Astrocyte of the hippocampus (primary cell): Measurements from ENCODE around the gene NOTCH1.

Experiments
- DNase-seq: peaks from one replicate; pipeline ENCODE4 v3.0.0; 2011; ENCODE audit warnings: low read depth, low spot score

The NOTCH1 gene

GRCh38 chr9:136517012-136517743, 28.7 kb downstream of the NOTCH1 start:
- DNase-seq: no peak

DNA sequence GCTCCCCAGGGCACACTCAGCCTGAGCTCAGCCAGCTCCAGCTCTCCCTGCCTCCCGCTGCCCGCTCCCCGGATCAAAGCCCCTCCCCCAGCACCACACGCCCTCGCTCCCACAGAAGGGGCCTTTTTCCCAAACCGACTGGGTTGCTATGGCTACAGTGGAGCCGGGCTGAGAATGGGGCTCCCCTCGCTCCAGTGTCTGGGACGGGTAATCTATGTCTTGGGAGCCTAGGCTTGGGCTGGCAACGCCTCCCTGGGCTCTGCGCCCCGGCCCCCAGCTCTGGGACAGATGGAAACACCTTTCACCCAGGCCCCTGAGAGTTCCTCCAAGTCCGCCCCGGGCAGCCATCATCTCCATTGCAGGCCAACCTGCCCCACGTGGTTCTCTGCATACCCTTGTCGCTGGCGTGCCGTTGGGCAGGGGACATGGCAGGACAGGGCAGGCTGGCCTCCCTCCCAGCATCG, 29.6 kb downstream of the NOTCH1 start:
- DNase-seq: no peak

DNA sequence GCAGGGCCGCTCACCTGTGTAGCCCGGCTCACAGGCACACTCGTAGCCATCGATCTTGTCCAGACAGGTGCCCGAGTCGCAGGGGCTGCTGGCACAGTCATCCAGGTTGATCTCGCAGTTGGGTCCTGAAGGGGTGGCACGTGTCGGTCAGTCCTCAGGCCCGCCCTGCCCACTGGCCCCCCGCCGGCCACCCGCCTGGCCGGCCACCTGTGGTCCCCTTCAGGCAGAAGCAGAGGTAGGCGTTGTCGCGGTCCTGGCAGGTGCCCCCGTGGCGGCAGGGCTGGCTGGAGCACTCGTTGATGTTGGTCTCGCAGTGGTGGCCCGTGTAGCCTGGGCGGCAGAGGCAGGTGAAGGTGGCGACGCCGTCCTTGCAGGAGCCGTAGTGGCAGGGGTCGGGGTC, 30.6 kb downstream of the NOTCH1 start:
- no peak for DNase-seq

- no peak for DNase-seq
Measured at GRCh38 chr9:136514022-136514714, 31.7 kb downstream of the NOTCH1 start.

DNA sequence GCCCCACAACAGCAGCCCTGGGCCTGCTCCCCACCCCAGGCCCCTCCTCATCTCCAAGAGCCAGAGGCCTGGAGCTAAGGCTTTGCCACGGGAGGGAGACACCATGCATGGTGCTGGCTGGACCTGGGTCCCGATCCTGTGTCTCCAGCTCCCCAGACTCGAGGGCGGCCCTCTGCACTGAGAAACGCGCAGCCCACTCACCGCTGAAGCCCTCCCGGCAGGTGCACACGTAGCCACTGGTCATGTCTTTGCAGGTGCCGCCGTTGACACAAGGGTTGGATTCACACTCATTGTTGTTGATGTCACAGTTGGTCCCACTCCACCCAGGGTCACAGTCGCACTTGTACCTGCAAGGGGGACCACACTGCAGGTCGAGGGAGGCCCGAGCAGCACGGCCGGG, 32.7 kb downstream of the NOTCH1 start:
- DNase-seq: no peak

GRCh38 chr9:136512651-136513071, 33.2 kb downstream of the NOTCH1 start:
- DNase-seq: no peak

DNA sequence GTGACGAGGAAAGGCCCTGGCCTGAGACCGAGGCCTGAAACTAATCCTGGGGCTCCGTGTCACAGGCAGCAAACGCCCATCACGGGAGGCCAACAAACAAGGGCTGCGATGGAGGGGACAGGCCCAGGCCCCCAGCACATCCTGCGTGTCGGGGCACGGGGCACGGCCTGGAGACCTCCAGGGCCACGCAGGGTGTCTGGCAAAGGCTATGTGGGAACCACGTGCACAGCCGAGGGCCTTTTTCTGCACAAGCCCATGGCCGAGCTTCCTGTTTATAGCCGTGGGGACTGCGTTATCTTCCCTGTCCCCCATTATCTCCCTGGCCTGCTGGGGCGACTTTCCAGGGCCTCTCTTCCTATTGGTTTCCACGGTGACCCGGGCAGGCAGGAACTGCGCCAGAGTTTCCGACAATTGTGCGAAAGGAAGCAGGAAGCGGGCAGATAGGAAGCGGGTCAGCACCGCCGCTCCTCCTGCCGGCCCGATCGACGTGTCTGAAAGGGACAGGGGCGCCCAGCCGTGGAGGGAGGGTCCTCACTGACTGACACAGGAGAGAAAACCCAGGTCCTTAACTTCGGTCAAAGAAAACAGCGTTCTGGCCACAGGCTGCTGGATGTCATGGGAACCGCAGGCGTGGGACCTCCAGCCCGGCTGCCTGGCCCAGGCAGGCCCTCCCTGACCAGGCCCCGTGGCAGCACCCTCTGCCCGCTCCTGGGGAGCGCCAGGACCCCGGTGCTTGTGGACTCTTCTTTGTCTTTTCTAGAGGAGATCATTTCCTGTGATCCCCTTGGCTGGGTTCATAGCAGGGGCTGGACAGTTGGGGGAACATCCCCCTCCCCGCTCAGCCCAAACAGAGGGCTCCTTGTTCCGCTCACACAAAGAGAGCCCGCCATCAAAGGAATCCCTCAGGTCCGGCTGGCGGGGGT, 33.9 kb downstream of the NOTCH1 start:
- no peak for DNase-seq

DNA sequence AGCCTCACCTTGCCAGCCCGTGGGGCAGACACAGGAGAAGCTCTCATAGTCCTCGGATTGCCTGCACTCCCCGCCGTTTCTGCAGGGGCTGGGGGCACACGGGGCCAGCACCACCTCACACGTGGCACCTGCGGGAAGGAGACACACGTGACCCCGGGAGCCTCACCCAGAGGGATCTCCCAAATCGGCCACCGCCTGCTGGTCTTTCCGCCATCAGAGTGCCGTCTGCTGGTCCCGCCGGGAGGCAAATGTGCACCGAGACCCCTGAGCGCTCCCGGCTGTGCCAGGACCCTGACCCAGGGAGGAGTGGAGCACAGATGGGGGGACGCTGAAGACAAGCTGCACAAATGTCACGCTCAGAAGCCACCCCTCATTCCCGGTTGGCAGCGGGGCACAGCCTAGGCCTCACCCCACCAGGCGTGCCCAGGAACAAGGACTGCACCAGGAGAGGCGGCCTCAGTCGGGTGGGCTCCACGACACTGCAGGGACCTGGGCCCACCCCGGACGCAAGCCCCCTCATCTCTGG, 34.6 kb downstream of the NOTCH1 start:
- DNase-seq: no peak

- no peak for DNase-seq
Measured at GRCh38 chr9:136510561-136510960, 35.3 kb downstream of the NOTCH1 start.

DNA sequence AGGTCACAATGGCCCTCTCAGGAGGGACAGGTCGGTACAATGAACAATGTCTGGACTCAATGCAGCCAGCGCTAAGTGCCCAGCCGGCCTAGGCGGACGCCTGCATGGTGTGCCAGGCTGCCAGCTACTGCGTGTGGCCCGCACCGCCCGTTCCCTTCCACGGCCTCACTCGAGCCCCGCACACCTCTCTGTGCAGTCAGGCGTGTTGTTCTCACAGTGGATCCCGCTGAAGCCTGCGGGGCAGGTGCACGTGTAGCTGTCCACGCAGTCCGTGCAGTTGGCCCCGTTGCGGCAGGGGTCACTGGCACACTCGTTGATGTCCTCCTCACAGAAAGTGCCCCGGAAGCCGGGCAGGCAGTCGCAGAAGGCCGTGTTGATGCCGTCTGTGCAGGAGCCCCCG, 36.3 kb downstream of the NOTCH1 start:
- DNase-seq: no peak

DNA sequence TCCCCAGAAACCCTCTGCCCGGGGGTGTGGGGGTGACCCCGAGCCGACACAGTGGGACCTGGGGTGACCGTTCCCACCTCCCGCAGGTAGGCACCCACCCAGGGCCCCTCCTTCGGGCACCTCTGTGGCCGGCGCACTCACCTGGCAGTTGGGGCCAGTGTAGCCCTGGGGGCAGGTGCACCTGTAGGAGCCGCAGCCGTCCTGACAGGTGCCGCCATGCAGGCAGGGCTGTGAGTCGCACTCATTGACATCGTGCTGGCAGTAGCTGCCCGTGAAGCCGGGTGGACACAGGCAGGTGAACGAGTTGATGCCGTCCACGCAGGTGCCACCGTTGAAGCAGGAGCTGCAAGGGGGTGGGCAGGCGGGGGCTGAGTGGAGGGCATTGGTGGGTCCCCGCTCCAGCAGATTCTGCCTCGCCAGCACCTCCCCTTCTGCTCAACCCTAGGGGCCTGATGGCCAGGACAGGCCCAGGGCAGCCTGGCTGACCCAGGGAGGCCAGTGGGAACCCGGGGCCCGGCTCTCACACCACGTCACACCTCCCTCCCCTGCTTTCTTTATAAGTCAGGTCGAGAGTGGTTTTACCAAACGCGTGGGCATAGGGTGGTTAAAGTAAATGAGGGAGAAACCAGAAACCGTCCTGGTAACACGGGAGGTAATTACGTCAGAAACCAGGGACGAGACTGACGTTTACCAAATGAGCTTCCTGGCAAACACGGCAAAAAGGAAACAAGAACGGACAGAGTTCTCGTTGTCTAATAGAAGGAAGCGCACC, 36.9 kb downstream of the NOTCH1 start:
- no peak for DNase-seq

GRCh38 chr9:136507992-136508375, 37.9 kb downstream of the NOTCH1 start:
- no peak for DNase-seq

GRCh38 chr9:136507221-136507991, 38.4 kb downstream of the NOTCH1 start:
- no peak for DNase-seq

- no peak for DNase-seq
Measured at GRCh38 chr9:136506425-136506824, 39.4 kb downstream of the NOTCH1 start.

- no peak for DNase-seq
Measured at GRCh38 chr9:136505406-136506403, 40.1 kb downstream of the NOTCH1 start.

- DNase-seq: no peak
Measured at GRCh38 chr9:136504512-136505348, 41.1 kb downstream of the NOTCH1 start.

DNA sequence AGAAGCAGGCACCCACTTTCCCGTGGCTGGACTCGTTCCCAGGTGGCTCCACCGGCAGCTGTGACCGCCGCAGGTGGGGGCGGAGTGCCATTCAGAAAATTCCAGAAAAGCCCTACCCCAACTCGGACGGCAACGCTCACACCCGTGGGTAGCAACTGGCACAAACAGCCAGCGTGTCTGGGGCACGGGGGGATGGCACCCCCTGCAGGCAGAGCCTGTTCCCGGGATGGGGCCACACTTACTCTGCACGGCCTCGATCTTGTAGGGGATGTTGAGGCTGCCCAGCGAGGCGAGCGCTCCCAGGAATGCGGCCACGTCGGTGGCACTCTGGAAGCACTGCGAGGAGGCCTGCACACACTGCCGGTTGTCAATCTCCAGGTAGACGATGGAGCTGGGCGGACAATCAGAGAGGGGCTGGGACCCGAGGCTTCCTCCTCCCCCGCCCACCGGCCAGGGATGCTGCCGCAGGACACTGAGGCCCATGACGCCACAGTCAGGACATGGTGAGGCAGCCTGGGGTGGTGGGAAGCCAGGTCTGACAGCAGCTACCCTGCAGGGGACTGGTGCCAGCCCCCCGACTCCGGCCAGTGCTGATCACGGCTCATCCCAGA, 42.8 kb downstream of the NOTCH1 start:
- no peak for DNase-seq

DNA sequence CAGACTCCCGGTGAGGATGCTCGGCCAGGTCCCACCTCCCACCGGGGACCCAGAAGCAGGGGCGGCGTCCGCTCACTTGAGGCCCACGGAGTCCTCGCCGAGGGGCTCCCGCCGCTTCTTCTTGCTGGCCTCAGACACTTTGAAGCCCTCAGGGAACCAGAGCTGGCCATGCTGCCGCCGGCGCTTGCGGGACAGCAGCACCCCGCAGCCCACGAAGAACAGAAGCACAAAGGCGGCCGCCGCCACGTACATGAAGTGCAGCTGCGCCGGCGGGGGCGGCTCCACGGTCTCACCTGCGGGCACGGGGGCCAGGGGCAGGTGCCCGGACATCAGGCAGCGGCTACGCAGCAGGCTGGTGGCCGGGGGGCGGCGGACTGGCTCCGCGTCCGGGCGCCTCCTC, 43.7 kb downstream of the NOTCH1 start:
- DNase-seq: no peak
